DOHH2 (cell line): ENCODE results near the gene TMEM139.

Experiments used
- H3F3A ChIP-seq: fragments of 200-600 bp; sonication (generic), shearing (Covaris generic); 2 replicates; pipeline ENCODE4 v1.6.0; 2016; ENCODE audit warnings: antibody characterized with exemption, mild to moderate bottlenecking; ENCODE audit not compliant: control insufficient read depth, insufficient read depth
- H3K27ac ChIP-seq: fragments of 200-600 bp; sonication (generic); 2 replicates; pipeline ENCODE4 v1.5.1; 2014; ENCODE audit warnings: low read depth, mild to moderate bottlenecking, low read length, moderate library complexity
- H3K27me3 ChIP-seq: fragments of 200-600 bp; sonication (generic); 2 replicates; pipeline ENCODE4 v1.6.1; 2014; ENCODE audit warnings: mild to moderate bottlenecking, low read length, mixed read lengths; ENCODE audit not compliant: control insufficient read depth
- H3K36me3 ChIP-seq: fragments of 200-600 bp; sonication (generic); 2 replicates; pipeline ENCODE4 v1.6.1; 2014; ENCODE audit warnings: mild to moderate bottlenecking, low read length, moderate library complexity, mixed read lengths; ENCODE audit not compliant: control insufficient read depth
- H3K4me1 ChIP-seq: fragments of 200-600 bp; sonication (generic); 2 replicates; pipeline ENCODE4 v1.6.1; 2014; ENCODE audit warnings: mild to moderate bottlenecking, low read length, mixed read lengths; ENCODE audit not compliant: control insufficient read depth
- H3K4me2 ChIP-seq: fragments of 200-600 bp; sonication (generic); 2 replicates; pipeline ENCODE4 v1.6.0; 2014; ENCODE audit warnings: mild to moderate bottlenecking, low read length, moderate library complexity
- H3K4me3 ChIP-seq: fragments of 200-600 bp; sonication (generic); 2 replicates; pipeline ENCODE4 v1.5.1; 2014; ENCODE audit warnings: mild to moderate bottlenecking, low read length, mixed read lengths
- H3K79me2 ChIP-seq: fragments of 200-600 bp; sonication (generic); 2 replicates; pipeline ENCODE4 v1.6.1; 2014; ENCODE audit warnings: mild to moderate bottlenecking, low read length, mixed read lengths; ENCODE audit not compliant: control insufficient read depth
- H3K9me2 ChIP-seq: fragments of 200-600 bp; sonication (generic); replicated peaks from 2 replicates; pipeline ENCODE4 v1.6.1; 2014; ENCODE audit warnings: mild to moderate bottlenecking, low read length, mixed read lengths; ENCODE audit not compliant: control insufficient read depth
- H3K9me3 ChIP-seq: fragments of 200-600 bp; sonication (generic); 2 replicates; pipeline ENCODE4 v1.6.1; 2014; ENCODE audit warnings: antibody characterized with exemption, low read length, mixed read lengths; ENCODE audit not compliant: control insufficient read depth, insufficient read depth
- H4K20me1 ChIP-seq: fragments of 200-600 bp; sonication (generic); 2 replicates; pipeline ENCODE4 v1.6.0; 2014; ENCODE audit warnings: low read depth, mild to moderate bottlenecking, antibody characterized with exemption, low read length, moderate library complexity; ENCODE audit not compliant: control insufficient read depth, insufficient read depth
- EZH2phosphoT487 ChIP-seq: fragments of 200-600 bp; sonication (generic); IDR thresholded peaks from 2 replicates; pipeline ENCODE4 v1.6.1; 2017; ENCODE audit warnings: borderline replicate concordance, mild to moderate bottlenecking, antibody characterized with exemption, low read length, moderate library complexity, mixed read lengths
- TF ChIP-seq, protein P1 (sequence below): fragments of 200-600 bp; sonication (generic); IDR thresholded peaks from one replicate; pipeline ENCODE4 v1.5.1; 2014; ENCODE audit warnings: antibody characterized with exemption, mild to moderate bottlenecking, low read depth, low read length; ENCODE audit not compliant: poor library complexity, severe bottlenecking

Gene TMEM139

GRCh38 chr7:143321734-143322133 is 37.0 kb downstream of the TMEM139 start:
- no peak for TF ChIP-seq EZH2phosphoT487
- TF ChIP-seq, protein P1, sequence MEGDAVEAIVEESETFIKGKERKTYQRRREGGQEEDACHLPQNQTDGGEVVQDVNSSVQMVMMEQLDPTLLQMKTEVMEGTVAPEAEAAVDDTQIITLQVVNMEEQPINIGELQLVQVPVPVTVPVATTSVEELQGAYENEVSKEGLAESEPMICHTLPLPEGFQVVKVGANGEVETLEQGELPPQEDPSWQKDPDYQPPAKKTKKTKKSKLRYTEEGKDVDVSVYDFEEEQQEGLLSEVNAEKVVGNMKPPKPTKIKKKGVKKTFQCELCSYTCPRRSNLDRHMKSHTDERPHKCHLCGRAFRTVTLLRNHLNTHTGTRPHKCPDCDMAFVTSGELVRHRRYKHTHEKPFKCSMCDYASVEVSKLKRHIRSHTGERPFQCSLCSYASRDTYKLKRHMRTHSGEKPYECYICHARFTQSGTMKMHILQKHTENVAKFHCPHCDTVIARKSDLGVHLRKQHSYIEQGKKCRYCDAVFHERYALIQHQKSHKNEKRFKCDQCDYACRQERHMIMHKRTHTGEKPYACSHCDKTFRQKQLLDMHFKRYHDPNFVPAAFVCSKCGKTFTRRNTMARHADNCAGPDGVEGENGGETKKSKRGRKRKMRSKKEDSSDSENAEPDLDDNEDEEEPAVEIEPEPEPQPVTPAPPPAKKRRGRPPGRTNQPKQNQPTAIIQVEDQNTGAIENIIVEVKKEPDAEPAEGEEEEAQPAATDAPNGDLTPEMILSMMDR = peak; percentile 41
- H3K36me3 ChIP-seq = no peaks in the 10 kb centered on the region
- H3K4me2 ChIP-seq = no peak overlapping the region
- peaks cover 34% of the 10 kb centered on the region for H3K4me1 ChIP-seq
- H4K20me1 ChIP-seq = no peaks in the 10 kb centered on the region
- H3K27me3 ChIP-seq = no peaks in the 10 kb centered on the region
- H3K9me3 ChIP-seq = no peaks in the 10 kb centered on the region
- no peak overlapping the region for H3K4me3 ChIP-seq
- no peaks in the 10 kb centered on the region for H3K9me2 ChIP-seq
- H3K79me2 ChIP-seq = no peaks in the 10 kb centered on the region
- H3F3A ChIP-seq = no peaks in the 10 kb centered on the region
- no peak overlapping the region for H3K27ac ChIP-seq

- H3K4me3 ChIP-seq = no peak overlapping the region
- no peaks in the 10 kb centered on the region for H4K20me1 ChIP-seq
- no peak overlapping the region for H3K4me2 ChIP-seq
- H3K9me3 ChIP-seq = no peaks in the 10 kb centered on the region
- no peaks in the 10 kb centered on the region for H3K79me2 ChIP-seq
- no peaks in the 10 kb centered on the region for H3K9me2 ChIP-seq
- peaks cover 42% of the 10 kb centered on the region for H3K4me1 ChIP-seq
- no peaks in the 10 kb centered on the region for H3K36me3 ChIP-seq
- no peak overlapping the region for H3K27ac ChIP-seq
- TF ChIP-seq EZH2phosphoT487 = no peak
- TF ChIP-seq, protein P1 = no peak
- no peaks in the 10 kb centered on the region for H3F3A ChIP-seq
- H3K27me3 ChIP-seq = no peaks in the 10 kb centered on the region
Measured at GRCh38 chr7:143322760-143323633, 38.2 kb downstream of the TMEM139 start.

GRCh38 chr7:143323653-143324052 is 38.9 kb downstream of the TMEM139 start:
- Histone ChIP-seq H3K27ac (no peak overlapping the region), H3K9me2 (no peaks in the 10 kb centered on the region), H3K27me3 (no peaks in the 10 kb centered on the region), H3K4me1 (peaks cover 49% of the 10 kb centered on the region), H3K4me2 (no peak overlapping the region), H3K9me3 (no peaks in the 10 kb centered on the region), H4K20me1 (no peaks in the 10 kb centered on the region), H3K79me2 (no peaks in the 10 kb centered on the region), H3K36me3 (no peaks in the 10 kb centered on the region), H3K4me3 (no peak overlapping the region), H3F3A (no peaks in the 10 kb centered on the region)
- TF ChIP-seq, protein P1 = no peak
- TF ChIP-seq EZH2phosphoT487 = no peak
